Activated naive CD4-positive, alpha-beta T cell (primary cell): ENCODE measurements around the gene A2M.

Experiments
- DNase-seq, 4 experiments: peaks; one replicate each; lab custom pipeline; 2025; lab: John Stamatoyannopoulos, UW

A2M gene

GRCh38 chr12:9099552-9100190, 16.0 kb downstream of the A2M start:
- DNase-seq: no peak

- DNase-seq: no peak
Measured at GRCh38 chr12:9098463-9099026, 17.2 kb downstream of the A2M start.

GRCh38 chr12:9098115-9098452, 17.6 kb downstream of the A2M start:
- no peak for DNase-seq

- DNase-seq: no peak
Measured at GRCh38 chr12:9096563-9097176, 19.0 kb downstream of the A2M start.

GRCh38 chr12:9095322-9095721, 20.4 kb downstream of the A2M start:
- DNase-seq: no peak

GRCh38 chr12:9094512-9095206, 21.1 kb downstream of the A2M start:
- no peak for DNase-seq

- DNase-seq: no peak
Measured at GRCh38 chr12:9091891-9092598, 23.7 kb downstream of the A2M start.

GRCh38 chr12:9090220-9090619, 25.5 kb downstream of the A2M start:
- DNase-seq: no peak

GRCh38 chr12:9087087-9087835, 28.5 kb downstream of the A2M start:
- DNase-seq: no peak

- DNase-seq: no peak
Measured at GRCh38 chr12:9086087-9086486, 29.6 kb downstream of the A2M start.

GRCh38 chr12:9084417-9084816, 31.3 kb downstream of the A2M start:
- no peak for DNase-seq

- DNase-seq: no peak
Measured at GRCh38 chr12:9083793-9084192, 31.9 kb downstream of the A2M start.

- no peak for DNase-seq
Measured at GRCh38 chr12:9081667-9082427, 33.9 kb downstream of the A2M start.

- DNase-seq: no peak
Measured at GRCh38 chr12:9079883-9080675, 35.6 kb downstream of the A2M start.

- DNase-seq: no peak
Measured at GRCh38 chr12:9079082-9079481, 36.6 kb downstream of the A2M start.

GRCh38 chr12:9077152-9078031, 38.3 kb downstream of the A2M start:
- no peak for DNase-seq

- no peak for DNase-seq
Measured at GRCh38 chr12:9076733-9077132, 39.0 kb downstream of the A2M start.

GRCh38 chr12:9075138-9075535, 40.6 kb downstream of the A2M start:
- DNase-seq: no peak

- no peak for DNase-seq
Measured at GRCh38 chr12:9074484-9075137, 41.1 kb downstream of the A2M start.
